SU-DHL-6 (cell line): ENCODE measurements around the gene TANGO6.

Experiments used
- H2AFZ ChIP-seq: fragments of 200-600 bp; sonication (generic); 2 replicates; pipeline ENCODE4 v1.6.1; 2014; ENCODE audit warnings: low read depth, mild to moderate bottlenecking, moderate library complexity, mixed read lengths, antibody characterized with exemption, low read length; ENCODE audit not compliant: severe bottlenecking
- H3F3A ChIP-seq: fragments of 200-600 bp; shearing (Covaris generic); 2 replicates; pipeline ENCODE4 v1.6.0; 2016; ENCODE audit warnings: antibody characterized with exemption, mild to moderate bottlenecking; ENCODE audit not compliant: insufficient read depth
- H3K27ac ChIP-seq: fragments of 200-600 bp; sonication (generic); 2 replicates; pipeline ENCODE4 v1.5.1; 2016; ENCODE audit warnings: low read depth, mild to moderate bottlenecking, low read length, moderate library complexity, mixed read lengths
- H3K27me3 ChIP-seq: fragments of 200-600 bp; sonication (generic), shearing (Covaris generic); 2 replicates; pipeline ENCODE4 v1.6.0; 2014; ENCODE audit warnings: mild to moderate bottlenecking, low read length
- H3K36me3 ChIP-seq: fragments of 200-600 bp; sonication (generic); 2 replicates; pipeline ENCODE4 v1.6.1; 2014; ENCODE audit warnings: mild to moderate bottlenecking, low read length, mixed read lengths
- H3K4me2 ChIP-seq: fragments of 300-600, 200-600 bp; shearing (Covaris generic), sonication (generic); 2 replicates; pipeline ENCODE4 v1.6.0; 2014; ENCODE audit warnings: low read length, low read depth, mild to moderate bottlenecking; ENCODE audit not compliant: poor library complexity, severe bottlenecking
- H3K4me3 ChIP-seq: fragments of 200-600 bp; sonication (generic); 2 replicates; pipeline ENCODE4 v1.5.1; 2014; ENCODE audit warnings: antibody characterized with exemption, low read length, mild to moderate bottlenecking, mixed read lengths; ENCODE audit not compliant: insufficient read depth, poor library complexity, severe bottlenecking
- H3K79me2 ChIP-seq: fragments of 200-600 bp; sonication (generic); 2 replicates; pipeline ENCODE4 v1.6.1; 2014; ENCODE audit warnings: mild to moderate bottlenecking, low read length, moderate library complexity; ENCODE audit not compliant: insufficient read depth
- H3K9ac ChIP-seq: fragments of 200-600 bp; sonication (generic); 2 replicates; pipeline ENCODE4 v1.7.0; 2014; ENCODE audit warnings: mild to moderate bottlenecking, low read length
- H3K9me2 ChIP-seq: fragments of 200-600 bp; sonication (generic); replicated peaks from 2 replicates; pipeline ENCODE4 v1.6.1; 2014; ENCODE audit warnings: low read length; ENCODE audit not compliant: insufficient read depth
- H3K9me3 ChIP-seq: fragments of 200-600 bp; sonication (generic); 2 replicates; pipeline ENCODE4 v1.6.1; 2014; ENCODE audit warnings: low read length, mixed read lengths; ENCODE audit not compliant: insufficient read depth
- H4K20me1 ChIP-seq: fragments of 200-600 bp; sonication (generic); 2 replicates; pipeline ENCODE4 v1.6.1; 2014; ENCODE audit warnings: low read depth, mild to moderate bottlenecking, antibody characterized with exemption, low read length, moderate library complexity, mixed read lengths
- EZH2phosphoT487 ChIP-seq: fragments of 200-600 bp; sonication (generic), shearing (Covaris generic); conservative IDR thresholded peaks from 2 replicates; pipeline ENCODE4 v1.6.1; 2018; ENCODE audit warnings: mild to moderate bottlenecking, antibody characterized with exemption, low read length, moderate library complexity, mixed read lengths
- TF ChIP-seq, protein P1 (sequence below): fragments of 200-600 bp; sonication (generic); IDR thresholded peaks from one replicate; pipeline ENCODE4 v1.5.1; 2017; ENCODE audit warnings: antibody characterized with exemption, mild to moderate bottlenecking, low read length, moderate library complexity; ENCODE audit not compliant: insufficient read depth, poor library complexity, severe bottlenecking

The TANGO6 gene

DNA sequence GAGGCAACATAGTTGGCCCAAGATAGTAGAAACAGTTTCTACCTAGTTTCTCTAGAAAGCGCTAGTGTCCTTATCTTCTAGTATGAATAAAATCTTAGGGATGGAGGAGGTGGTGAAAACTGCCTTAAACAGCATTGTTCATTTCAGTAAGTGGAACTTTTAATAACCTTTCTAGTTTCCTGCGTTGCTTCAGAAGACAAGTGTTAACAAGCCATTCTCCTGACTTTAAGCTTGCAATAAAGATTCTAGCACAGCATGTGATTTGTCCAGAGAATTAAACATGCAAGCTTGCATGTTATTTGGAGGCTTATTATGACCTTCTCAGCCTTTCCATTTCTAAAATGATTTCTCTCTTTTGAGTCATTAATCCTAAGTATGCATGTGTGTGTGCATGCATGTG lies 72.3 kb downstream of the TANGO6 start:
- no peaks in the 10 kb centered on the region for H3F3A ChIP-seq
- H3K79me2 ChIP-seq: no peaks in the 10 kb centered on the region
- no peaks in the 10 kb centered on the region for H3K9me3 ChIP-seq
- no peaks in the 10 kb centered on the region for H4K20me1 ChIP-seq
- no peak overlapping the region for H2AFZ ChIP-seq
- no peak for TF ChIP-seq EZH2phosphoT487
- TF ChIP-seq, protein P1, sequence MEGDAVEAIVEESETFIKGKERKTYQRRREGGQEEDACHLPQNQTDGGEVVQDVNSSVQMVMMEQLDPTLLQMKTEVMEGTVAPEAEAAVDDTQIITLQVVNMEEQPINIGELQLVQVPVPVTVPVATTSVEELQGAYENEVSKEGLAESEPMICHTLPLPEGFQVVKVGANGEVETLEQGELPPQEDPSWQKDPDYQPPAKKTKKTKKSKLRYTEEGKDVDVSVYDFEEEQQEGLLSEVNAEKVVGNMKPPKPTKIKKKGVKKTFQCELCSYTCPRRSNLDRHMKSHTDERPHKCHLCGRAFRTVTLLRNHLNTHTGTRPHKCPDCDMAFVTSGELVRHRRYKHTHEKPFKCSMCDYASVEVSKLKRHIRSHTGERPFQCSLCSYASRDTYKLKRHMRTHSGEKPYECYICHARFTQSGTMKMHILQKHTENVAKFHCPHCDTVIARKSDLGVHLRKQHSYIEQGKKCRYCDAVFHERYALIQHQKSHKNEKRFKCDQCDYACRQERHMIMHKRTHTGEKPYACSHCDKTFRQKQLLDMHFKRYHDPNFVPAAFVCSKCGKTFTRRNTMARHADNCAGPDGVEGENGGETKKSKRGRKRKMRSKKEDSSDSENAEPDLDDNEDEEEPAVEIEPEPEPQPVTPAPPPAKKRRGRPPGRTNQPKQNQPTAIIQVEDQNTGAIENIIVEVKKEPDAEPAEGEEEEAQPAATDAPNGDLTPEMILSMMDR: no peak
- H3K36me3 ChIP-seq: no peaks in the 10 kb centered on the region
- H3K4me3 ChIP-seq: no peak overlapping the region
- no peak overlapping the region for H3K4me2 ChIP-seq
- H3K27me3 ChIP-seq: no peaks in the 10 kb centered on the region
- H3K9me2 ChIP-seq: no peaks in the 10 kb centered on the region
- H3K27ac ChIP-seq: no peak overlapping the region
- H3K9ac ChIP-seq: no peak overlapping the region

DNA sequence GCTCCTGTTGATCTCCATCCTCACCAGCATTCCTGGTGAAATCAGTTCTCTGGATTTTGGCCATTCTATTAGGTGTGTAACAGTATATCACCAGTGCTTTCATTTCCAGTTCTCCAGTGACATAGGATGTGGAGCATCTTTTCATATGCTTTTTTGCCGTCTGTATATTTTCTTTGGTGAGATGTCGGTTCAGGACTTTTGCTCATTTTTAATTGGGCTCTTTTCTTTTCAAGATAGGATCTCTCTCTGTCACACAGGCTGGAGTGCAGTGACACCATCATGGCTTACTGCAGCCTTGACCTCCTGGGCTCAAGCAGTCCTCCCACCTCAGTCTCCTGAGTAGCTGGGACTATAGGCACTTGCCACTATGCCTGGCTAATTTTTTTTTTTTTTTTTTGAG lies 74.2 kb downstream of the TANGO6 start:
- H3K27me3 ChIP-seq: no peaks in the 10 kb centered on the region
- no peak overlapping the region for H2AFZ ChIP-seq
- H3F3A ChIP-seq: no peaks in the 10 kb centered on the region
- H3K79me2 ChIP-seq: no peaks in the 10 kb centered on the region
- no peaks in the 10 kb centered on the region for H4K20me1 ChIP-seq
- no peak overlapping the region for H3K27ac ChIP-seq
- TF ChIP-seq, protein P1: no peak
- no peak for TF ChIP-seq EZH2phosphoT487
- H3K36me3 ChIP-seq: no peaks in the 10 kb centered on the region
- H3K9me2 ChIP-seq: no peaks in the 10 kb centered on the region
- H3K4me2 ChIP-seq: no peak overlapping the region
- no peaks in the 10 kb centered on the region for H3K9me3 ChIP-seq
- no peak overlapping the region for H3K4me3 ChIP-seq
- no peak overlapping the region for H3K9ac ChIP-seq

DNA sequence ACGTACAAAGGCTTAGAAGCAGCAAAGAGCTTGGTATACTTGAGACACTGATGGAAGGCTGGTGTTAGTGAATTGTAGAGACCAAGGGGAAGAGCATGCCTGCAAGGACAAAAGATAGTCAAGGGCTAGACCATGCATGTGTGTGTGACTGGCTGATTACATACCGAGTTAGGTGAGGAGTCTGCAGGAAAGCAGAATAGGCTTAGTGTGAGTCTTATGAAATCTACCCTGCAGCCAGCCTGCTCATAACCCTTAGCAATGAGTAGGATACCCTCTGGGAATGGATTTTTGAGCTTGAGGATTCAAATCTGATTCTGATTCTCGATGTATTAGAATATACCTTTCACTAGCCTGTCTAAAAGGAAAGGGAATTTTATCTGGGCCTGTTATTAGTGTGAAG lies 77.0 kb downstream of the TANGO6 start:
- no peaks in the 10 kb centered on the region for H3F3A ChIP-seq
- H3K4me3 ChIP-seq: no peak overlapping the region
- no peak overlapping the region for H3K9ac ChIP-seq
- no peaks in the 10 kb centered on the region for H4K20me1 ChIP-seq
- no peak overlapping the region for H3K4me2 ChIP-seq
- H3K27me3 ChIP-seq: no peaks in the 10 kb centered on the region
- no peaks in the 10 kb centered on the region for H3K9me3 ChIP-seq
- no peaks in the 10 kb centered on the region for H3K36me3 ChIP-seq
- no peak overlapping the region for H3K27ac ChIP-seq
- TF ChIP-seq EZH2phosphoT487: no peak
- TF ChIP-seq, protein P1: no peak
- no peaks in the 10 kb centered on the region for H3K9me2 ChIP-seq
- no peak overlapping the region for H2AFZ ChIP-seq
- no peaks in the 10 kb centered on the region for H3K79me2 ChIP-seq
